ENCODE data around the gene LRP3.

DNA sequence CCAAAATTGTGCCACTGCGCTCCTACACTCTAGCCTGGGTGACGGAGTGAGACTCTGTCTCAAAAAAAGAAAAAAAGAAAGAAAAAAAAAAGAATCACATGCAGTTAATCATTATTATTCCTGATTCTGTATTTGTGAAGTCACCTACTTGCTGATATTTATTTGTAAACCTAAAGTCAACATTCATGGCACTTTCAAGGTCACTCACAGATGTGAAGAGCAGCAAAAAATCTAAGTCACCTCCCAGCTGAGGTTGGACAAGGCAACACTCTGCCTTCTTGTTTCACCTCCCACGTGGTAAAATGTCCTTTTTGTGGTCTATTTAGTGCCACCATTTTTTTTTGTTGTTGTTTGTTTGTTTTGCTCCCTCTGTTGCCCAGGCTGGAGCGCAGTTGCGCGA lies 35.8 kb upstream of the LRP3 start:
- TF ChIP-seq CTCF (IDR thresholded peaks at IDR 0.05; ENCODE audit: low read length) (no peak), EZH2 (optimal IDR thresholded peaks at IDR 0.05; ENCODE audit: low read depth, low read length) (no peak), EZH2phosphoT487 (IDR thresholded peaks at IDR 0.05; ENCODE audit: low read length) (no peak)

Data from MM.1S (cell line).